PC-3 (cell line): ENCODE measurements around the gene TCEANC2. TPM values are rescaled to one million over a fixed set of nuclear protein-coding genes. Genes with fewer than 3 reads are reported as not detected.
"Not testable (repeated sequence)": the region's sequence is repeated elsewhere in the genome, so short reads cannot be mapped to it uniquely, and the experiment has no call there.

Source experiments
- ATAC-seq: fragments of 200-7000 bp; cut with Tn5 transposase; 2 replicates; pipeline ENCODE4 v1.9.1; 2020; ENCODE audit warnings: mild to moderate bottlenecking, moderate library complexity
- Bru-seq: library from RNA; stranded (reverse); fragments of 400-500 nt; gene quantifications from one replicate; lab custom pipeline; 2021; lab: Mats Ljungman, UMichigan
- BruChase-seq, 2 experiments: library from RNA; stranded (reverse); fragments of 400-500 nt; gene quantifications; one replicate each; lab custom pipeline; 2021; lab: Mats Ljungman, UMichigan
- BruUV-seq: library from RNA; stranded (reverse); fragments of 400-500 nt; replicated peaks from 2 replicates; lab custom pipeline; 2021; lab: Mats Ljungman, UMichigan
- CTCF ChIA-PET: fragments of 300-600 bp; sonication (Branson Sonifier 250); formaldehyde crosslinking; loops from one replicate; lab custom pipeline; 2022; ENCODE audit warnings: antibody characterized with exemption; lab: Charles Lee
- POLR2A ChIA-PET: fragments of 300-600 bp; sonication (Branson Sonifier 250); formaldehyde crosslinking; loops from one replicate; lab custom pipeline; 2022; ENCODE audit warnings: antibody characterized with exemption; ENCODE audit not compliant: unreplicated experiment; lab: Charles Lee
- DNase-seq: peaks from one replicate; pipeline ENCODE4 v3.0.0-alpha.2; 2015
- H2AFZ ChIP-seq: fragments of 300-600 bp; sonication (generic); 2 replicates; pipeline ENCODE4 v1.6.0; 2016; ENCODE audit warnings: antibody characterized with exemption, low read length
- H3F3A ChIP-seq: fragments of 300-600 bp; sonication (generic); one replicate; pipeline ENCODE4 v1.6.0; 2017; ENCODE audit warnings: antibody characterized with exemption, low read length, control low read depth, mild to moderate bottlenecking; ENCODE audit not compliant: unreplicated experiment
- H3K27ac ChIP-seq: fragments of 300-600 bp; sonication (generic); 2 replicates; pipeline ENCODE4 v1.5.1; 2016; ENCODE audit warnings: mild to moderate bottlenecking, low read length
- H3K27me3 ChIP-seq: fragments of 300-600 bp; sonication (generic); 2 replicates; pipeline ENCODE4 v1.6.1; 2016; ENCODE audit warnings: low read length, mixed read lengths
- H3K36me3 ChIP-seq: fragments of 300-600 bp; sonication (generic); 2 replicates; pipeline ENCODE4 v1.6.1; 2016; ENCODE audit warnings: low read depth, mixed run types, low read length, mixed read lengths
- H3K4me1 ChIP-seq: fragments of 300-600 bp; sonication (generic); 2 replicates; pipeline ENCODE4 v1.5.1; 2016; ENCODE audit warnings: low read length; ENCODE audit not compliant: insufficient read depth
- H3K4me2 ChIP-seq: fragments of 300-600 bp; sonication (generic); 2 replicates; pipeline ENCODE4 v1.6.0; 2016; ENCODE audit warnings: low read length
- H3K4me3 ChIP-seq: fragments of 300-600 bp; sonication (generic); 2 replicates; pipeline ENCODE4 v1.5.1; 2016; ENCODE audit warnings: mild to moderate bottlenecking, low read length, mixed read lengths
- H3K79me2 ChIP-seq: fragments of 300-600 bp; sonication (generic); 2 replicates; pipeline ENCODE4 v1.6.1; 2017; ENCODE audit warnings: low read length, mixed read lengths
- H3K9ac ChIP-seq: fragments of 300-600 bp; sonication (generic); 2 replicates; pipeline ENCODE4 v1.6.0; 2016; ENCODE audit warnings: mild to moderate bottlenecking, low read length
- H3K9me2 ChIP-seq: fragments of 300-600 bp; sonication (generic); replicated peaks from 2 replicates; pipeline ENCODE4 v1.6.1; 2016; ENCODE audit warnings: mixed run types, low read length, mixed read lengths
- H3K9me3 ChIP-seq: fragments of 300-600 bp; sonication (generic); 2 replicates; pipeline ENCODE4 v1.6.1; 2016; ENCODE audit warnings: low read length, mixed read lengths
- H4K20me1 ChIP-seq: fragments of 300-600 bp; sonication (generic); 2 replicates; pipeline ENCODE4 v1.6.1; 2016; ENCODE audit warnings: low read length, mixed read lengths
- CTCF ChIP-seq: fragments of 300-600 bp; sonication (generic); conservative IDR thresholded peaks from 2 replicates; pipeline ENCODE4 v1.5.1; 2017; ENCODE audit warnings: antibody characterized with exemption, low read depth, mild to moderate bottlenecking, low read length
- EZH2 ChIP-seq: fragments of 300-600 bp; sonication (generic); IDR thresholded peaks from one replicate; pipeline ENCODE4 v1.6.1; 2017; ENCODE audit warnings: antibody characterized with exemption, mild to moderate bottlenecking, low read length; ENCODE audit not compliant: unreplicated experiment
- EZH2phosphoT487 ChIP-seq: fragments of 300-600 bp; sonication (generic); IDR thresholded peaks from 2 replicates; pipeline ENCODE4 v1.6.1; 2018; ENCODE audit warnings: mild to moderate bottlenecking, antibody characterized with exemption, low read length, borderline replicate concordance
- intact Hi-C: fragments of 100-400 bp; cut with micrococcal nuclease; formaldehyde crosslinking; loops from 2 replicates; pipeline ENCODE4 v1.9.0; 2023
- long read RNA-seq: library from polyadenylated mRNA; unstranded; transcript quantifications from one replicate; pipeline ENCODE4 v2.0.0, GENCODE V29; 2021; ENCODE audit not compliant: unreplicated experiment
- total RNA-seq: library from RNA; depleted of rRNA; stranded (reverse); fragments of >200 nt; gene quantifications from 2 replicates; pipeline ENCODE4 v1.2.3, GENCODE V29; 2014; rRNA removed

The TCEANC2 gene
- total RNA-seq (4.2 and 7.7 TPM in 2 replicates), Bru-seq, nascent RNA (percentile 53 among the genes with signal in this experiment), BruChase-seq, experiment 1, labeled RNA remaining after a 6-hour chase (percentile 56 among the genes with signal in this experiment), BruChase-seq, experiment 2, labeled RNA remaining after a 2-hour chase (percentile 49 among the genes with signal in this experiment)
- long read RNA-seq, full-length matches to known transcripts: 4 of 12 reads
- long read RNA-seq, partial matches to known transcripts: 0 of 12 reads
- long read RNA-seq, other reads (novel, unspliced or antisense): 8 of 12 reads

DNA sequence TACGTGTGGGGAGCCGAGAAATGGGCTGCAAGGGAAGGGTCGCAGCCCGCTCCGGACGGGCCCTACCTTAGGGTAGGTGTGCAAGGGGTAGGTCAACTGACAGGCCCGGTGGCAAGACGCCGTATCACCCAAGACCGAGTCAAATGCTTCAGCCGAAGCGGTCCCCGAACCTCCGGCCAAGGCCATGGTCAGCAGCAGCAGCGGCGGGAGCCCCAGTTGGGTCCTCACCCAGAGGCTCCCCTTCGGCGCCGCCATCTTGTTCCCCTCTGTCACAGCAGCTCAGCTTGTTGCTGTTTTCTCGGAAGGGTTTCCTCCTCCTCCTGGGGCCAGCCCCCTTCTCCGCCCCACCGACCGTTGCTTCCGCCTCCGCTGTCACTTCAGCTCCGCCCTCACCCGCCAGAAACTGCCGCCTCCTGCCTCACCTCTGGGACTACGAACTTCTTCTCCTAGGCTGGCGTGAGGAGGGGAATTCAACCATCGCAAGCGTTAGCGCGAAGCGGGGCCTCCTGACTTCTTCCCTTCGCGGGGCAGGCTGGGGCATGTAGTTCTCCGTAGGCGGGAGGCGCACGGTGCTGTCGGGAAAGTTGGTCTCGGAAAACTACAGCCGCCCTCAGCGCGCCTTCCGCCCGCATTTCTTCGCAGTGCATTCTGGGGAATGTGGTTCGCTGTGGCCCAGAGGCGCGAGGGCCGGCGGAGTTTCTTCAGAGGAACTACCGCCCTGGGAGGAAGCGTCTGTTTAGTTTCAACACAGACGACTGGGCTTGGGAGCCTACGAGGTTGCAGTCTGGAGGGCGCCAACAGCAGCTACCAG lies at the start of gene TCEANC2, which contains the start of gene TMEM59:
TCEANC2 (plus strand) TSS at position 675 of the 811 bp plus-strand sequence. CDS start 815 bp downstream, outside the sequence.
TMEM59 (minus strand) TSS at position 271 of the 811 bp plus-strand sequence; CDS start at position 255, 16 bp downstream.
- TF ChIP-seq EZH2phosphoT487 (no peak), EZH2 (no peak), CTCF (no peak)
- TSS peak; percentile 55 for BruUV-seq
- H3K79me2 ChIP-seq: peaks cover 45% of the 10 kb centered on the region
- peak within 1 kb of the TSS; percentile 93 for H3K4me3 ChIP-seq
- H4K20me1 ChIP-seq: no peaks in the 10 kb centered on the region
- CTCF ChIA-PET: interaction anchor here (0.5 kb wide), 1 partner anchor 436 kb away, joined by 7 read pairs; no protein-coding TSS in a partner anchor
- H3K4me2 ChIP-seq: peak within 1 kb of the TSS; percentile 91
- H3F3A ChIP-seq: no peaks in the 10 kb centered on the region
- peak within 1 kb of the TSS; percentile 79 for H3K9ac ChIP-seq
- peak within 1 kb of the TSS; percentile 94 for H2AFZ ChIP-seq
- no peaks in the 10 kb centered on the region for H3K27me3 ChIP-seq
- no peaks in the 10 kb centered on the region for H3K9me3 ChIP-seq
- POLR2A ChIA-PET: interaction anchor here (0.7 kb wide), 1 partner anchor 31 kb away, joined by 3 read pairs; no protein-coding TSS in a partner anchor
- intact Hi-C loops: loop anchor here (2.0 to 10.0 kb wide), 4 partner anchors 36 to 188 kb away; partner anchors contain the start of genes IFT25 and LRRC42
- ATAC-seq: peak; percentile 93
- no peaks in the 10 kb centered on the region for H3K9me2 ChIP-seq
- H3K4me1 ChIP-seq: peaks cover 20% of the 10 kb centered on the region
- DNase-seq: peak; percentile 98
- no peaks in the 10 kb centered on the region for H3K36me3 ChIP-seq
- H3K27ac ChIP-seq: peak within 1 kb of the TSS; percentile 38

- BruUV-seq, H3K79me2 ChIP-seq, ATAC-seq, H3F3A ChIP-seq, H3K27me3 ChIP-seq, H3K4me2 ChIP-seq, H3K4me3 ChIP-seq, H3K36me3 ChIP-seq, H3K9ac ChIP-seq, DNase-seq, CTCF ChIA-PET, H3K9me2 ChIP-seq, H3K9me3 ChIP-seq, H2AFZ ChIP-seq, intact Hi-C loops, H3K27ac ChIP-seq, H4K20me1 ChIP-seq, H3K4me1 ChIP-seq: not testable (repeated sequence)
- POLR2A ChIA-PET: interaction anchor here (0.7 kb wide), 1 partner anchor 142 kb away, joined by 4 read pairs; no protein-coding TSS in a partner anchor
These were observed 49.5 kb upstream of the TCEANC2 start for GRCh38 chr1:54003750-54004480.
